Stromal cell of bone marrow (primary cell): Measurements from ENCODE around the gene OR10H1.
A peak's percentile ranks its signal among the peaks of the same experiment; 100 is the strongest.
"Not testable (repeated sequence)": the region's sequence is repeated elsewhere in the genome, so short reads cannot be mapped to it uniquely, and the experiment has no call there.

Experiments
- DNase-seq: peaks from one replicate; pipeline ENCODE4 v3.0.0-alpha.2; 2012; ENCODE audit warnings: low read depth

The OR10H1 gene

GRCh38 chr19:15828611-15829305 lies 13.3 kb upstream of the OR10H1 start:
- not testable (repeated sequence) for DNase-seq

GRCh38 chr19:15828121-15828610 lies 12.7 kb upstream of the OR10H1 start:
- DNase-seq, result no peak

- DNase-seq, result no peak
Observed at GRCh38 chr19:15825753-15826152, 10.3 kb upstream of the OR10H1 start.

- no peak for DNase-seq
Observed at GRCh38 chr19:15820646-15821045, 5.2 kb upstream of the OR10H1 start.

GRCh38 chr19:15813916-15814315 lies 1.5 kb downstream of the OR10H1 start:
- no peak for DNase-seq

- DNase-seq, result no peak
Observed at GRCh38 chr19:15812060-15812722, 3.3 kb downstream of the OR10H1 start.

- DNase-seq, result no peak
Observed at GRCh38 chr19:15811476-15811875, 4.0 kb downstream of the OR10H1 start.

GRCh38 chr19:15810335-15810734 lies 5.1 kb downstream of the OR10H1 start:
- no peak for DNase-seq

- DNase-seq, result not testable (repeated sequence)
Observed at GRCh38 chr19:15794279-15794678, 21.2 kb downstream of the OR10H1 start.

GRCh38 chr19:15790096-15790495 lies 25.4 kb downstream of the OR10H1 start:
- DNase-seq, result no peak

GRCh38 chr19:15788594-15789270 lies 26.7 kb downstream of the OR10H1 start:
- no peak for DNase-seq

GRCh38 chr19:15787611-15788155 lies 27.8 kb downstream of the OR10H1 start, which contains the start of gene OR10H5:
Gene OR10H5, plus strand, starts transcription at chr19:15787661. Its CDS starts 6,388 bp downstream, at chr19:15794049.
- DNase-seq, result no peak

- DNase-seq, result not testable (repeated sequence)
Observed at GRCh38 chr19:15782896-15783295, 32.6 kb downstream of the OR10H1 start.

GRCh38 chr19:15782211-15782610 lies 33.3 kb downstream of the OR10H1 start:
- DNase-seq, result no peak

- no peak for DNase-seq
Observed at GRCh38 chr19:15781661-15782060, 33.8 kb downstream of the OR10H1 start.

GRCh38 chr19:15780610-15781418 lies 34.6 kb downstream of the OR10H1 start:
- DNase-seq, result no peak

- peak; percentile 14 for DNase-seq
Observed at GRCh38 chr19:15779756-15780476, 35.5 kb downstream of the OR10H1 start.

GRCh38 chr19:15776991-15777970 lies 38.2 kb downstream of the OR10H1 start:
- no peak for DNase-seq

GRCh38 chr19:15776264-15776663 lies 39.2 kb downstream of the OR10H1 start:
- no peak for DNase-seq

GRCh38 chr19:15775249-15775648 lies 40.2 kb downstream of the OR10H1 start:
- no peak for DNase-seq
